VCaP (cell line): Measurements from ENCODE around the gene TSGA10.

Experiments
- H3K27ac ChIP-seq: fragments of 450-650 bp; 2 replicates; pipeline ENCODE4 v1.5.1; 2017
- TF ChIP-seq, protein P1 (sequence below): fragments of 450-650 bp; conservative IDR thresholded peaks from 2 replicates; pipeline ENCODE4 v1.5.1; 2017; ENCODE audit warnings: mild to moderate bottlenecking, moderate library complexity

Gene TSGA10

GRCh38 chr2:99188357-99188756 lies 33.6 kb upstream of the TSGA10 start:
- TF ChIP-seq, protein P1, sequence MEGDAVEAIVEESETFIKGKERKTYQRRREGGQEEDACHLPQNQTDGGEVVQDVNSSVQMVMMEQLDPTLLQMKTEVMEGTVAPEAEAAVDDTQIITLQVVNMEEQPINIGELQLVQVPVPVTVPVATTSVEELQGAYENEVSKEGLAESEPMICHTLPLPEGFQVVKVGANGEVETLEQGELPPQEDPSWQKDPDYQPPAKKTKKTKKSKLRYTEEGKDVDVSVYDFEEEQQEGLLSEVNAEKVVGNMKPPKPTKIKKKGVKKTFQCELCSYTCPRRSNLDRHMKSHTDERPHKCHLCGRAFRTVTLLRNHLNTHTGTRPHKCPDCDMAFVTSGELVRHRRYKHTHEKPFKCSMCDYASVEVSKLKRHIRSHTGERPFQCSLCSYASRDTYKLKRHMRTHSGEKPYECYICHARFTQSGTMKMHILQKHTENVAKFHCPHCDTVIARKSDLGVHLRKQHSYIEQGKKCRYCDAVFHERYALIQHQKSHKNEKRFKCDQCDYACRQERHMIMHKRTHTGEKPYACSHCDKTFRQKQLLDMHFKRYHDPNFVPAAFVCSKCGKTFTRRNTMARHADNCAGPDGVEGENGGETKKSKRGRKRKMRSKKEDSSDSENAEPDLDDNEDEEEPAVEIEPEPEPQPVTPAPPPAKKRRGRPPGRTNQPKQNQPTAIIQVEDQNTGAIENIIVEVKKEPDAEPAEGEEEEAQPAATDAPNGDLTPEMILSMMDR = no peak
- H3K27ac ChIP-seq = no peak overlapping the region

DNA sequence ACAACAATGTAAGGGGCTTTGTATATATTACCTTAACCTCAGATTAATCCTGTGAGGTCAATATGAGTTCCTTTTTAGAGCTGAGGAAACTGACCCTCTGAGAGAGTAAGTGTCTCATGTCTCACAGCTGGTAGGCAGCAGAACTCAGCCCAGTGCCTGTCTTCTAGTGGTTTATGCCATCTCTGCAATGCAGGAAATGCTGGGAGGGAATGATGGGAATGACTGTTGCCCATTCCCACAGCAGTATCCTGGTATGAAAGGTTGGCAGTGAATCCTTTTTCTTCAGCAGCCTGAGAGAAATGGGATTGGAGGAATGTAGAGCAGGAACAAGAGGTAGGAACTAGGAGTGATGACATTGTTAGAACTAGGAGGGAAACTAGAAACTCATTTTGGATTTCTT lies 32.3 kb upstream of the TSGA10 start:
- H3K27ac ChIP-seq = no peak overlapping the region
- TF ChIP-seq, protein P1 = no peak

DNA sequence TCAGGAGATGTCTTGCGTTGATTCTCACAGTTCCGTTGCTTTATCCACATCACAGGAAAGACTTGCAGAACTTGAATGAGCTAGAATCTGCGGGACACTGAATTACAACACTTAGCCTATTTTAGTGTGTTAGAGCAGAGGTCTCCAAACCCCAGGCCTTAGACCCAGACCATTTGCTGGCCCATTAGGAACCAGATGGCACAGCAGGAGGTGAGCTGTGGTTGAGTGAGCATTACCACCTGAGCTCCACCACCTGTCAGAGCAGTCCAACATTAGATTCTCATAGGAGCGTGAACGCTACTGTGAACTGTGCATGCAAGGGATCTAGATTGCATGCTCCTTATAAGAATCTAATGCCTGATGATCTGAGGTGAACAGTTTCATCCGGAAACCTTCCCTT lies 30.1 kb upstream of the TSGA10 start:
- no peak overlapping the region for H3K27ac ChIP-seq
- TF ChIP-seq, protein P1 = no peak

- H3K27ac ChIP-seq = no peak overlapping the region
Measured at GRCh38 chr2:99183025-99183424, 28.3 kb upstream of the TSGA10 start.

DNA sequence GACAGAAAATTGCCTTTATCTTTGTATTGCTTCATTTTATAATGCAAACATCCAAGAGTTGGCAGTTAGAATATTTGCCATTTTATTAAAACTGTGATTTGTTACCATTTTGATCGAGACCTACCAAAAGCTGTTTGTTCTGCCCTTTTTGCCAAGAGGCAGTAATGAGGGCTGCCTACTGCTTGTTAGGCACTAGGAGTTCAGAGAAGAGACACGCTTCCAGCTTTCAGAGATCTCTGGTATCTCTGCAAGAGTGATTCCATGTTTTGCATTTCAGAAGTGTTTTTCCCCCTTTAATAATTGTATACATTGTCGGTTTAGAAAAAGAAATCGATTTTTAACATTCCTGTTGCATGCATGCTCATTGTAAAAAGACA lies 26.9 kb upstream of the TSGA10 start:
- H3K27ac ChIP-seq = peak overlapping the region; percentile 80
- TF ChIP-seq, protein P1 = no peak

More at GRCh38 chr2:99183025-99183424, 28.3 kb upstream of the TSGA10 start:
- TF ChIP-seq, protein P1 = no peak

DNA sequence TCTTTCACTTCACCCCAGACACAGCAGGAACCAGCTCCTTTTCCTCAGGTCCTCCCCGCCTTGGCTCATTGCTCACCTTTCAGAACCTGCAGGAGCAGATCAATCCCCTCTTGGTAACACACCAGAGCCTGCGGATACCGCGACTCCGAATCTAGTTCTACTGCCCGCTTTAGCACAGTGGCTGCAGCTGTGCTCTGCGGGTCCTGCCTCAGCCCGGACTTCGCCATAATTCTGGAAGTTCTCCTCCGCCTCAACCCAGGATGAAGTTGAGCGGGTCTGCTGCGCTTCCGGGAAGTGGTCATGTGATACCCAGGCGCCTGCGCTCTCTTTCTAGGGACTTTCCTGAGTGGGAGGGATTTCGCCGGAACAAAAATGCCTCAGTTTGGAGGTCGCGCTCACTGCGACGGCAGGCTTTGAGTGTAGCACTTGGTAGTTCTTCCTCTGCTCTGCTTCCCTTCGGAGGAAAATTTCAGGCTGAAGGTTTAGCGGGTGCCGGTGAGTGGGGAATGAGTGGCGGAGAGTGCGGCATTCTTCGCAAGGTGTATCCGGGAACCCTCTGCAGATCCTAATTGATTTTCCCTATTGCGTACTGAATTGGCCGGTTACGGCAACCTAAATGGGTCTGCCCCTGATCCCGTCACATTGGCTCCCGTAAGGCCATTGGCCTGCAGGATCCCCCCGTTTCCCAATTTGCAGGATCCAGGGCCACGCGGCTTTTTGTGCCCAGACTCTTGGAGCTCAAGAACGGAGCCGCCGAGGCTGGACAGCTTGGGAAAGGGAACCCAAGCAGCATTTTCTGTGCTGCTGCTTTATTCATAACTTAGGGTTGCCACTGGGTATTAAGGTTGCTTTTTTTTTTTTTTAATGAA lies 26.2 kb upstream of the TSGA10 start, which contains the start of the genes MITD1 and MRPL30:
MITD1 (minus strand) TSS at position 304 of the 869 bp plus-strand sequence; CDS start at position 227, 77 bp downstream.
MRPL30 (plus strand) TSS at position 430 of the 869 bp plus-strand sequence. CDS start 5,020 bp downstream, outside the sequence.
- peak within 1 kb of the TSS; percentile 80 for H3K27ac ChIP-seq
- TF ChIP-seq, protein P1 = no peak

DNA sequence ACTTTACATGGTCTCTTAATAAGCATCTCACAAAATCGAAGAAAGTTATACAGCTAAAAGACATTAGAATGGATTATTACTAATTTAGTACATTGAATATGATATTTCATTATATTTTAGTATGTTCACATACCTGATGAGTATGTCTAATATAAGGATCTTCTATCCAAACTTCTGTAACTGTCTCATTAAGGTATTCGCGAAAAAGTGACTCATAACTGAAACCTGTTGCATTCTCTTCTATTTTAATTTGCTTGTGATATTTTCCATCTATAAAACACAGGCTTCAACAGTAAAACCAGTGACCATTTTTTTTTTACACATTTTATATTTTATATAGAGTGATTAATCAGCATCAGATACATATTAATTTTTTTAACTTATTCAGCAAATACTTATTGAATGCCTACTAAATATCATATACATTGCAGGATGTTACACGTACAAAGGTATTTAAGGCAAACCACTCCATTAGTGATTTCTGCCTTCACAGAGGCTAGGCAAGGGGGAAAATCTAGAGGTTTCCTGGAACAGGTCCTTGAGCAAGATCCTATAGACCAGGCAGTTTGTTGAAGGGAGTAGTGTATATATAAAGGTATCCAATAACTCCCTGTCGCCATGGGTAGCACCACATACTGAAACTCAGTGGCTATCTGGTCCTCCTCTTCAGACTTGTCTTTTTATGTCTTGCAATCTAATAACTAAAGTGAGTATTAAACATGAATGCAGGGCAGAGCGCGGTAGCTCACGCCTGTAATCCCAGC lies 16.8 kb upstream of the TSGA10 start:
- no peak overlapping the region for H3K27ac ChIP-seq
- TF ChIP-seq, protein P1 = no peak
